Large intestine (tissue), 3 donors: ENCODE measurements around the gene PAK5. TPM values are rescaled to one million over a fixed set of nuclear protein-coding genes. Genes with fewer than 3 reads are reported as not detected.

Experiments
- DNase-seq, 2 donors: peaks; one replicate each; pipeline versions ENCODE4 v3.0.0 to v3.0.0-alpha.2; 2013
- H3K27ac ChIP-seq: one replicate; pipeline ENCODE4 v1.5.1; 2013; ENCODE audit warnings: low read length
- H3K27me3 ChIP-seq: 2 replicates; pipeline ENCODE4 v1.6.1; 2013; ENCODE audit warnings: low read length; ENCODE audit not compliant: control insufficient read depth, insufficient read depth
- H3K36me3 ChIP-seq: 2 replicates; pipeline ENCODE4 v1.6.1; 2013; ENCODE audit warnings: low read length; ENCODE audit not compliant: control insufficient read depth, insufficient read depth
- H3K4me1 ChIP-seq: one replicate; pipeline ENCODE4 v1.6.1; 2013; ENCODE audit warnings: low read length; ENCODE audit not compliant: control insufficient read depth, insufficient read depth
- H3K4me3 ChIP-seq: one replicate; pipeline ENCODE4 v1.5.1; 2013; ENCODE audit warnings: low read length
- H3K9me3 ChIP-seq: one replicate; pipeline ENCODE4 v1.6.1; 2013; ENCODE audit warnings: mild to moderate bottlenecking, low read depth, low read length, moderate library complexity; ENCODE audit not compliant: control insufficient read depth
- WGBS: methylation state at CpG from one replicate; pipeline ENCODE4 v1.1.5; 2013; ENCODE audit warnings: low lambda C conversion rate; ENCODE audit not compliant: insufficient coverage; 5-methylcytosine and 5-hydroxymethylcytosine counted together
- polyA plus RNA-seq: library from polyadenylated mRNA; unstranded; fragments of 120-200 nt; gene quantifications from one replicate; pipeline ENCODE4 v1.2.1, GENCODE V29; 2013

Gene PAK5
- polyA plus RNA-seq, 1 donor, result 1.6 TPM

DNA sequence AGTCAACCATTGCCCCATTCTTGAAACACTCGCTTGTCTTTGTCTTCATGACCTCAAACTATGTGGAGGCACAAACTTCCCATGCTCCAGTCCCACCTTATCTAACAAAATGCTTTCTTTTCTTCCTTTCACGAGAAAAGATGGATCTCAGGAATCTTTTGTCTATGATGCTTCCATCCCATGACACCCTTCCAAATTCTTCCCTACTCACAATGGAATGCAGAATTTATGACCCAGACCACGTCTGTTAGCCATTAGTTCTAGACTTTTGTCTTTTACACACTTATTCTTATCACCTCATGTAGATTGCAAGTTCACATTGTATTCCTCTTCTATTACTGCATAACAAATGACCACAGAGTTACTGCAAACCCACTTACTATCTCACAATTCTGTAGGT, 348.7 kb downstream of the PAK5 start:
- 94% methylated on average over 2 of the region's 3 CpGs for WGBS
- H3K4me3 ChIP-seq, result no peak overlapping the region
- H3K27ac ChIP-seq, result no peak overlapping the region
- no peaks in the 10 kb centered on the region for H3K4me1 ChIP-seq
- H3K27me3 ChIP-seq, result no peaks in the 10 kb centered on the region
- no peaks in the 10 kb centered on the region for H3K9me3 ChIP-seq
- H3K36me3 ChIP-seq, result no peaks in the 10 kb centered on the region
- no peak for DNase-seq

DNA sequence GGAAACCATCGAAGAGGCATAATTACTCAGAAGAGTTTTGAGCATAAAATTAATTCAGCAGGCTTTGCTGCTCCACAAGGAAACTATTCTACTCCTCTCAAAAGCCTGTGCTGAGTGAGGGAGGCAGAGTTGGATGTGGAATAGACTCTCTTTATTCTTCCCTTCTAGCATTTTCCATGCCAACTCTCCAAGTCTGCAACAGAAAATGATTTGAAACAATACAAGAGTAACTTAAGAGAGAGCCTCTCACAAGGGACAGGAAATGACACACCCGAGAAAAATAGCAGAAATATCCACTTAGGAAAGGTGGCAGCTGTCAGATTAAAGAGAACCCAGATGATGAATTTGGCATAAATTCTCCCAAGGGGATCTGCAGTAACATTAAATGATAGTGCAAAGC, 350.8 kb downstream of the PAK5 start:
- Histone ChIP-seq H3K4me1 (no peaks in the 10 kb centered on the region), H3K27ac (no peak overlapping the region), H3K36me3 (no peaks in the 10 kb centered on the region), H3K4me3 (no peak overlapping the region), H3K9me3 (no peaks in the 10 kb centered on the region), H3K27me3 (no peaks in the 10 kb centered on the region)
- WGBS, result 60% methylated on average over 1 of the region's 2 CpGs
- DNase-seq, result no peak

Other genes starting within 250 kb of the PAK5 start
- 6.9 TPM for gene ANKEF1, start 195.9 kb upstream of the PAK5 start, polyA plus RNA-seq